Measurements from ENCODE around the gene REEP5.

The REEP5 gene

DNA sequence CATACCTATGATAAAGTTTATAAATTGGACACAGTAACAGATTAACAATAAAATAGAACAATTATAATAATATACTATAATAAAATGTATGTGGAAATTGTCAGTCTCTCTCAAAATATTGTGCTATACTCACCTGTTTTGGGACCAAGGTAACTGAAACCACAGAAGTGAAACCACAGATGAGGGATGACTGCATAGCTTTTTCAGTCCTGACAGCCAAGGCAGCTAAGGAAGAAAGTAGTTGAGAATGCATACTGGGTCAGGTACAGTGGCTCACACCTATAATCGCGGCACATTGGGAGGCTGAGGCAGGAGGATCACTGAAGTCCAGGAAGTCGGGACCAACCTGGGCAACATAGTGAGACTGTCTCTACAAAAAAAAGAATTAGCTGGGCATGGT is 52.1 kb downstream of the REEP5 start:
- intact Hi-C loops (cut with DNase I; ENCODE audit: low total_unique reads), result no loop called here
- H3K4me3 ChIP-seq, result no peak overlapping the region
- TF ChIP-seq, protein P1, sequence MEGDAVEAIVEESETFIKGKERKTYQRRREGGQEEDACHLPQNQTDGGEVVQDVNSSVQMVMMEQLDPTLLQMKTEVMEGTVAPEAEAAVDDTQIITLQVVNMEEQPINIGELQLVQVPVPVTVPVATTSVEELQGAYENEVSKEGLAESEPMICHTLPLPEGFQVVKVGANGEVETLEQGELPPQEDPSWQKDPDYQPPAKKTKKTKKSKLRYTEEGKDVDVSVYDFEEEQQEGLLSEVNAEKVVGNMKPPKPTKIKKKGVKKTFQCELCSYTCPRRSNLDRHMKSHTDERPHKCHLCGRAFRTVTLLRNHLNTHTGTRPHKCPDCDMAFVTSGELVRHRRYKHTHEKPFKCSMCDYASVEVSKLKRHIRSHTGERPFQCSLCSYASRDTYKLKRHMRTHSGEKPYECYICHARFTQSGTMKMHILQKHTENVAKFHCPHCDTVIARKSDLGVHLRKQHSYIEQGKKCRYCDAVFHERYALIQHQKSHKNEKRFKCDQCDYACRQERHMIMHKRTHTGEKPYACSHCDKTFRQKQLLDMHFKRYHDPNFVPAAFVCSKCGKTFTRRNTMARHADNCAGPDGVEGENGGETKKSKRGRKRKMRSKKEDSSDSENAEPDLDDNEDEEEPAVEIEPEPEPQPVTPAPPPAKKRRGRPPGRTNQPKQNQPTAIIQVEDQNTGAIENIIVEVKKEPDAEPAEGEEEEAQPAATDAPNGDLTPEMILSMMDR (IDR thresholded peaks at IDR 0.05), result no peak
- no peaks in the 10 kb centered on the region for H3K27me3 ChIP-seq
- DNase-seq, result no peak
- peaks cover 29 to 58% (median 46%) of the 10 kb centered on the region in 3 donors for H3K36me3 ChIP-seq
- no peaks in the 10 kb centered on the region for H3K4me1 ChIP-seq
- no peaks in the 10 kb centered on the region for H3K9me3 ChIP-seq
- no peak overlapping the region for H3K27ac ChIP-seq

DNA sequence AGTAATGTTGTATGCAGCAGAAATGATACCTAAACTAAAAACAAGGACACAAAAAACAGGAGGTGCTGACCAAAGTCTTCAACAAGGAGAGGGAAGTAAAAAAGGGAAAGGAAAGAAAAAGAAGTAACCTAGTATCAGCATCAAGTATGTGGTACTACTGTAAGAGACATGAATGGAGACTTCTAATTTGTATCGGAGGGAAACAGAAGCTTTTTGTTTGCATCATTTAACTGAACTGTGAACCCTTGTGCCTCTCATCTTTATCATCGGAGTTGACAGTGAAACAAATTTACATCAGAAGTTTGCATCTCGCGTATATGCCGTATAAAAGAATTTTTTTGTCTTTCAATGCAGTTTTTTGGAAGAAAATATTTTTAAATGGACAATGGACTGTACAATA is 54.6 kb downstream of the REEP5 start:
- intact Hi-C loops (cut with DNase I; ENCODE audit: low total_unique reads), result no loop called here
- H3K36me3 ChIP-seq, result peaks cover 36 to 67% (median 49%) of the 10 kb centered on the region in 3 donors

DNA sequence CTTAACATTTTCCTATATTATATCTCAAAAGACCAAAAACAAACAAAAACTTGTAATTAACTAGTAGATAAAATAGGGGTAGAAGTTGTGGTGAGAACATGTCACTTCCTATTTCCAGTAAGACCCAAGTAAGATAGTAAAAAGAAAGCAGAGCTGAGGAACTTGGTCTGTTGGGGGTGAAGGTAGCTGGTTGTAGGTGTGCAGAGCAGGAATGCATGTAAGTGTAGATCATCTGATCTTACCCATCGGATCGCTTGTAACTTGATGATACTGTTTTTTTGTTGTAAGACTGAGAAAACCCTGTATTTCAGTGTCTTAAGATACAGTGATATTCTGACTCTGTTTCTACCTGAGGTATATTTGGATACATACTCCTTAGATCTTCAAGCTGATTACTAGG is 55.3 kb downstream of the REEP5 start:
- Histone ChIP-seq H3K4me3 (no peak overlapping the region), H3K36me3 (peaks cover 36 to 67% (median 49%) of the 10 kb centered on the region in 3 donors), H3K9me3 (no peaks in the 10 kb centered on the region), H3K27ac (no peak overlapping the region), H3K4me1 (peaks cover 0 to 28% (median 19%) of the 10 kb centered on the region in 4 donors), H3K27me3 (no peaks in the 10 kb centered on the region)
- no peak for DNase-seq
- TF ChIP-seq, protein P1 (IDR thresholded peaks at IDR 0.05), result no peak
- intact Hi-C loops (cut with DNase I; ENCODE audit: low total_unique reads), result no loop called here

More for the DNA sequence above, 54.6 kb downstream of the REEP5 start:
- Histone ChIP-seq H3K9me3 (no peaks in the 10 kb centered on the region), H3K4me1 (peaks cover 0 to 21% (median 13%) of the 10 kb centered on the region in 4 donors), H3K27me3 (no peaks in the 10 kb centered on the region), H3K27ac (no peak overlapping the region), H3K4me3 (no peak overlapping the region)
- DNase-seq, result no peak
- TF ChIP-seq, protein P1 (IDR thresholded peaks at IDR 0.05), result no peak

DNA sequence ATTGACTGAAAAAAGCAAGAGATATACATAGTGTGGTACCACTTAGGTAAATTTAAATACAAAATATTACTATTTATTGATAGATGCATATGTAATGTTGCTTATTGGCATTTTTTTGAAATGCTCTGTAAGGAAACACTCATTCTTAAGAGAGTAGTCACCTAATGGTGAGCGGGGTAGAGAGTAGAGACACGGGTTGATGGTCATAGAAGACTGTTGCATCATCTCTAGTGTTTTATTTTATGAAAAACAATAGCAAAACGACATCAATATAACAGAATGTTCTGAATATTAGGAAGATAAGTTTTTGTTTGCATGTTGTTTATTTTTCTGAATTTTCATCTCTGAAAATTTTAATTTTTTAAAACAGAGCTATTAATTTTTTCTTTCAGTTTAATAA is 56.9 kb downstream of the REEP5 start:
- Histone ChIP-seq H3K27ac (no peak overlapping the region), H3K9me3 (no peaks in the 10 kb centered on the region), H3K36me3 (peaks cover 33 to 58% (median 42%) of the 10 kb centered on the region in 3 donors), H3K4me1 (peaks cover 0 to 32% (median 22%) of the 10 kb centered on the region in 4 donors), H3K4me3 (no peak overlapping the region), H3K27me3 (no peaks in the 10 kb centered on the region)
- DNase-seq, result no peak
- TF ChIP-seq, protein P1 (IDR thresholded peaks at IDR 0.05), result no peak
- intact Hi-C loops (cut with DNase I; ENCODE audit: low total_unique reads), result no loop called here

DNA sequence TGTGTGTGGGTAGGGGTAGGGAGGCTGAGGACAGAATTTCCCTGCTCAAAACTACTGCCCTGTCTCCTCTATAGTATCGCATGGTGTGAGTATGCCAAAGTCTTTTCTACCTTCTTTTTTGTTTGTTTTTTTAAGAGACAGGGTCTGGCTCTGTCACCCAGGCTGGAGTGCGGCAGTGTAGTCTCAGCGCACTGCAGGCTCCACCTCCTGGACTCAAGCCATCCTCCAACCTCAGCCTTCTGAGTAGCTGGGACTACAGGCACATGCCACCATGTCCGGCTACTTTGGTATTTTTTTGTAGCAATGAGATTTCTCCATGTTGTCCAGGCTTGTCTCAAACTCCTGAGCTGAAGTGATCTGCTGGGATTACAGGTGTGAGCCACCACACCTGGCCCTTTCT is 58.5 kb downstream of the REEP5 start:
- no peak for DNase-seq
- H3K27ac ChIP-seq, result no peak overlapping the region
- H3K9me3 ChIP-seq, result no peaks in the 10 kb centered on the region
- H3K36me3 ChIP-seq, result peaks cover 21 to 43% (median 27%) of the 10 kb centered on the region in 3 donors
- TF ChIP-seq, protein P1 (IDR thresholded peaks at IDR 0.05), result no peak
- H3K4me3 ChIP-seq, result no peak overlapping the region
- no peaks in the 10 kb centered on the region for H3K27me3 ChIP-seq
- intact Hi-C loops (cut with DNase I; ENCODE audit: low total_unique reads), result loop anchor here (5.0 kb wide), 2 partner anchors 59 to 99 kb away; partner anchors contain the start of gene REEP5
- peaks cover 0 to 32% (median 22%) of the 10 kb centered on the region in 4 donors for H3K4me1 ChIP-seq

DNA sequence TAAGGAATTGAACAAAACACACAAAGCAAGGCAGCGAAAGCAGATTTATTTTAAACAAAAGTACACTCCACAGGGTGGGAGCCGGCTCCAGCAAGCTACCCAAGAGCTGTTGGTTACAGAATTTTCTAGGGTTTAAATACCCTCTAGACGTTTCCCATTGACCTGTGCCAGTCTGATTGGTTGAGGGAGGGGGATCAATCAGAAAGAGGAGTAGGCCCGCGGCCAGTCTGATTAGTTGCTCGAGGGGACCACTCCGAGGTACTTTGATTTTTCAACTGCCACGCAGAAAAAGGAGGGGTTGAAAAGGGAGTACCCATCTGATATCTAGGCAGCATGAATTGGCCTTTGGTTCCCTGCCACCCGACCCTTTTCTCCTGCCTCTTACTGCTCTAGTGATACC is 59.9 kb downstream of the REEP5 start:
- H3K4me1 ChIP-seq, result peaks cover 0 to 32% (median 22%) of the 10 kb centered on the region in 4 donors
- H3K27ac ChIP-seq, result peak overlapping the region; percentile 75 to 80
- H3K36me3 ChIP-seq, result peaks cover 16 to 28% (median 18%) of the 10 kb centered on the region in 3 donors
- no peaks in the 10 kb centered on the region for H3K9me3 ChIP-seq
- peak overlapping the region; percentile 79 to 80 for H3K4me3 ChIP-seq
- H3K27me3 ChIP-seq, result no peaks in the 10 kb centered on the region
- intact Hi-C loops (cut with DNase I; ENCODE audit: low total_unique reads), result loop anchor here (5.0 kb wide), 2 partner anchors 60 to 100 kb away; partner anchors contain the start of gene REEP5
- DNase-seq, result no peak
- TF ChIP-seq, protein P1 (IDR thresholded peaks at IDR 0.05), result no peak
